ENCODE results near the gene HACD4. TPM values are rescaled to one million over a fixed set of nuclear protein-coding genes. Genes with fewer than 3 reads are reported as not detected.

The HACD4 gene
- total and polyA plus RNA-seq, 2 of the 13 experiments (the other 11 are each of a cell fraction or from before 2014, with no cell fraction given), result not detected

GRCh38 chr9:21075484-21075883 lies 44.0 kb upstream of the HACD4 start:
- H3K79me2 ChIP-seq (ENCODE audit: insufficient read depth, low read length), result no peaks in the 10 kb centered on the region
- no TSS peak for BruUV-seq (replicated peaks)
- ChIA-PET CTCF (ENCODE audit: low intra/inter-chr PET ratio, low total read pairs) (no interaction called here), POLR2A (no interaction called here)
- no peaks in the 10 kb centered on the region for H3K4me1 ChIP-seq (ENCODE audit: insufficient read depth, low read length)
- no peak for DNase-seq (ENCODE audit: low spot score)
- WGBS (ENCODE audit: low lambda C conversion rate), result 29% methylated on average over 3 of the region's 3 CpGs
- H3K9me3 ChIP-seq (ENCODE audit: low read length), result no peaks in the 10 kb centered on the region
- no peaks in the 10 kb centered on the region for H3K27me3 ChIP-seq (ENCODE audit: control insufficient read depth in 1 of 2, insufficient read depth in 2 of 2, low read length in 2 of 2)
- no peak overlapping the region for H3K9ac ChIP-seq (ENCODE audit: insufficient read depth, low read depth, low read length)
- no peaks in the 10 kb centered on the region for H4K20me1 ChIP-seq (ENCODE audit: insufficient read depth, low read length)
- no peak overlapping the region for H3K27ac ChIP-seq (ENCODE audit: extremely low read length, insufficient read depth, low read length)
- H3K36me3 ChIP-seq (replicated peaks in 1 of 2; ENCODE audit: control insufficient read depth in 1 of 2, insufficient read depth in 2 of 2, low read length in 2 of 2), result no peaks in the 10 kb centered on the region
- H3K4me3 ChIP-seq (replicated peaks in 1 of 3; ENCODE audit: insufficient read depth in 1 of 3, low read depth in 2 of 3, low read length in 3 of 3), result no peak overlapping the region
- in situ Hi-C loops (cut with HindIII; ENCODE audit: extremely low pct_ligation_motif_present, low pct_unique_long_range_greater_than_20kb) (no loop called here), intact Hi-C loops (cut with micrococcal nuclease; ENCODE audit: unreplicated experiment) (no loop called here)
- no peak for ATAC-seq
- TF ChIP-seq CERS6 (CRISPR knock-in tag; IDR thresholded peaks at IDR 0.05) (no peak), ZBTB40 (IDR thresholded peaks at IDR 0.05) (no peak), ZBTB40 (CRISPR knock-in tag; IDR thresholded peaks at IDR 0.05) (no peak), MLX (CRISPR knock-in tag; IDR thresholded peaks at IDR 0.05) (no peak), THRA (CRISPR knock-in tag; IDR thresholded peaks at IDR 0.05; ENCODE audit: borderline replicate concordance) (no peak), CENPX (CRISPR knock-in tag; IDR thresholded peaks at IDR 0.05) (no peak), CEBPG (CRISPR knock-in tag; IDR thresholded peaks at IDR 0.05) (no peak), TCF7 (IDR thresholded peaks at IDR 0.05; ENCODE audit: low read depth) (no peak), ZNF780A (CRISPR knock-in tag; IDR thresholded peaks at IDR 0.05) (no peak), ZNF143 (CRISPR knock-in tag; IDR thresholded peaks at IDR 0.05) (no peak), ZNF713 (CRISPR knock-in tag; IDR thresholded peaks at IDR 0.05) (no peak)
- H2AFZ ChIP-seq (ENCODE audit: low read length), result no peak overlapping the region
- FAIRE-seq, result no peak
- no peak overlapping the region for H3K4me2 ChIP-seq (ENCODE audit: low read depth, low read length)
